ENCODE data around the gene RPTOR. TPM values are rescaled to one million over a fixed set of nuclear protein-coding genes. Genes with fewer than 3 reads are reported as not detected.

The RPTOR gene
- total RNA-seq, 2 experiments from 2014 or later = 45.3 to 49.1 TPM

DNA sequence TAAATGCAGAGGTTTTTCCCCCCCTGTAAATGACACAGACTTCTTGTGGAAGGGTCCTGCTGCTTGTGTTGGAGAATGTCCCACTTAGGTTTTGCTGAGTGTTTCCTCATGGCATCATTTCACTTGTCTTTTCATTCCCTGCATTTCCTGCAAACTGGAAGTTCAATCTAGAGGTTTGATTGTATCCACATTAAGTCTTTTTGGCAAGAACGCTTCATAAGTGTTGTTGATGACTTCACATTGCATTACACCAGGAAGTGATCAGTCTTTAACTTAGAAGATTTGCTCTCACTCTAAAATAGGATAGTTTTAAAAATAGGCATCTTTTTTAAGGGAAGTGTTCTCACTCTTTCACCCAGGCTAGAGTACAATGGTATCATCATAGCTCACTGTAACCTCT is 67.2 kb downstream of the RPTOR start:
- DNase-seq (no peak), ATAC-seq (no peak)
- TF ChIP-seq, protein P1, sequence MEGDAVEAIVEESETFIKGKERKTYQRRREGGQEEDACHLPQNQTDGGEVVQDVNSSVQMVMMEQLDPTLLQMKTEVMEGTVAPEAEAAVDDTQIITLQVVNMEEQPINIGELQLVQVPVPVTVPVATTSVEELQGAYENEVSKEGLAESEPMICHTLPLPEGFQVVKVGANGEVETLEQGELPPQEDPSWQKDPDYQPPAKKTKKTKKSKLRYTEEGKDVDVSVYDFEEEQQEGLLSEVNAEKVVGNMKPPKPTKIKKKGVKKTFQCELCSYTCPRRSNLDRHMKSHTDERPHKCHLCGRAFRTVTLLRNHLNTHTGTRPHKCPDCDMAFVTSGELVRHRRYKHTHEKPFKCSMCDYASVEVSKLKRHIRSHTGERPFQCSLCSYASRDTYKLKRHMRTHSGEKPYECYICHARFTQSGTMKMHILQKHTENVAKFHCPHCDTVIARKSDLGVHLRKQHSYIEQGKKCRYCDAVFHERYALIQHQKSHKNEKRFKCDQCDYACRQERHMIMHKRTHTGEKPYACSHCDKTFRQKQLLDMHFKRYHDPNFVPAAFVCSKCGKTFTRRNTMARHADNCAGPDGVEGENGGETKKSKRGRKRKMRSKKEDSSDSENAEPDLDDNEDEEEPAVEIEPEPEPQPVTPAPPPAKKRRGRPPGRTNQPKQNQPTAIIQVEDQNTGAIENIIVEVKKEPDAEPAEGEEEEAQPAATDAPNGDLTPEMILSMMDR (IDR thresholded peaks at IDR 0.05) = no peak
- Mint-ChIP-seq H3K4me3 (no peak overlapping the region), H3K9me3 (no peaks in the 10 kb centered on the region), H3K27me3 (no peaks in the 10 kb centered on the region), H3K27ac (no peak overlapping the region), H3K4me1 (ENCODE audit: low read depth) (peaks cover 67% of the 10 kb centered on the region), H3K36me3 (ENCODE audit: low read depth) (peaks cover 4% of the 10 kb centered on the region)
- CTCF ChIA-PET = interaction anchor here (1.3 kb wide), 1 partner anchor 36 kb away, joined by 5 read pairs; no protein-coding TSS in a partner anchor
- intact Hi-C loops (cut with micrococcal nuclease) = no loop called here
- POLR2A ChIA-PET = no interaction called here

DNA sequence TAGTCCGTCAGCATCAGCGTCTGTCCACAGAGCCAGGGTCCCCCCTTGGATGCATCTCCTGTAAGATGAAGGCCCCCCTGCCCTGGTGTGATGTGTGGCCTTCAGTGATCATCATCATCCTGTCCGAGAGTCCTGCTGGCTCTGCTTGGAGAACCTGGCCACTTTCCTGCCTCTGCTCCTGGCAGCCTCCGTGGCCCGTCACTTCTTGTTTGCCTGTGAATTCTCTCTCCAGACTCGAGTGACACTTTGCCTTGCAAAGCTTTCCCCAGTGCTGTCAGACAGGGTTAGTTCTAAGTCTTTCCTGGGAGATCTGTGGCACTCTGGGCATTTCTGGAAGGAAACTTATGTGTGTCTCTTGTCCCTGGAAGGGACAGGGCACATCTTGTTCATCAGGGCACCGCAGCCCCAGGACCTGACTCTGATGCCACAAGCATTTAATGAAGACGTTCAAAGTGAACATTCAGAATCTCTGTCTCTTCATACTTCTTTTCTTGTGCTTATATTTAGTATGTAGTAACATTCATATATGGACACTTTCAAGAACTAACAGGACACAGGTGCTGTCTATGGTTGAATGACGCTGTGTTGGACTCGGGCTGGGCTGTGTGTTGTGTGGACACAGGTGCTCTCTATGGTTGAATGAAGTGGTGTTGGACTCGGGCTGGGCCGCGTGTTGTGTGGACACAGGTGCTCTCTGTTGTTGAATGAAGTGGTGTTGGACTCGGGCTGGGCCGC is 68.5 kb downstream of the RPTOR start:
- Mint-ChIP-seq H3K27ac (peak overlapping the region; percentile 39), H3K4me3 (no peak overlapping the region), H3K27me3 (no peaks in the 10 kb centered on the region), H3K9me3 (no peaks in the 10 kb centered on the region), H3K36me3 (ENCODE audit: low read depth) (peaks cover 4% of the 10 kb centered on the region), H3K4me1 (ENCODE audit: low read depth) (peaks cover 63% of the 10 kb centered on the region)
- intact Hi-C loops (cut with micrococcal nuclease) = no loop called here
- TF ChIP-seq, protein P1 (IDR thresholded peaks at IDR 0.05) = no peak
- ChIA-PET POLR2A (no interaction called here), CTCF (interaction anchor here (1.3 kb wide), 1 partner anchor 38 kb away, joined by 5 read pairs; no protein-coding TSS in a partner anchor)
- no peak for DNase-seq
- no peak for ATAC-seq

DNA sequence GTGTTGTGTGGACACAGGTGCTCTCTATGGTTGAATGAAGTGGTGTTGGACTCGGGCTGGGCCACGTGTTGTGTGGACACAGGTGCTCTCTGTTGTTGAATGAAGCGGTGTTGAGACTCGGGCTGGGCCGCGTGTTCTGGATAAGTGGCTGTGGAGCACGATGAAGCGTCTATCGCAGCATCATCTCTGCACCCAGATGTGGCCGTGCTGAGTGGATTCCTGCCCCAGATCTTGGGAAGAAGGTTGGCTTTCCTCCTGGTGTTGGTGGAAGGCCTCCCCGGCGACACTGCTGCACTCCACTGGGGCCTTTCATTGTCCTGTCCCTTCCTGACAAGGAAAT is 69.1 kb downstream of the RPTOR start:
- no peak overlapping the region for H3K27ac Mint-ChIP-seq
- TF ChIP-seq, protein P1 (IDR thresholded peaks at IDR 0.05) = no peak
- intact Hi-C loops (cut with micrococcal nuclease) = no loop called here
- ChIA-PET POLR2A (no interaction called here), CTCF (no interaction called here)
- no peaks in the 10 kb centered on the region for H3K27me3 Mint-ChIP-seq
- ATAC-seq (no peak), DNase-seq (no peak)
- H3K4me3 Mint-ChIP-seq = no peak overlapping the region
- no peaks in the 10 kb centered on the region for H3K9me3 Mint-ChIP-seq
- peaks cover 67% of the 10 kb centered on the region for H3K4me1 Mint-ChIP-seq (ENCODE audit: low read depth)
- H3K36me3 Mint-ChIP-seq (ENCODE audit: low read depth) = peaks cover 4% of the 10 kb centered on the region

DNA sequence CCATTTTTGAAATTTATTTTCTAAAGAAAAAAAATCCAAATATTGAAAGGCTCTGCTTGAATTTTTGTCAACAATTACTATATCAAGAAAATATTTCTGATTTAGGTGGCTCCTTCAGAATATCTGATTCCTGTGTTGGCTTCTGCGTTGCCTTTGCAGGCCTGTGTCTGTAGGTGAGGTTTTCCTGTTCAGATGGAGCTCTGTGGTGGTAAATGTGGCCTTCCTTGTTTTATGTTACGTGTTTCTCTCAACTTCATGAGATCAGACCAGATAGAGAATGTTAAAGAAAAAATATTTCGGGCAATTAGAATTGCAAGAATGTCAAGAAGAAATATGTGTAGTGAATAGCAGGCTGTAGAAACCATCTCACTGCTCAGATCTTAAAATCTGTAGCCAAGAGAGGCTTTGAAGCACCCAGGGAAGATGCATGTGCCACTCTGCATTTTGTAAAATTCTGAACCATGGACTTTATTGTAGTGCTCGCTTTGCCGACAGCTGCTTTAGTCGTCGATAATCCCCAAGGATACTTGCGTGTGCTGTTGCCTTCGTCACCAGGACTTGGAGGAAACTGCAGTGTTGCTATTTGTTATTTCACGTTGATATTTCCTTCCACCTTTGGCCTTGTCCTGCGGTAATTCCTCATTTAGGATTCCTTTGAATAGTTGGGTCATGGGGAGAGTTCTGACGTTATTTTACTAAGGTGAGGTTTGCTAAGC is 69.9 kb downstream of the RPTOR start:
- intact Hi-C loops (cut with micrococcal nuclease) = no loop called here
- CTCF ChIA-PET = interaction anchor here (1.0 kb wide), 1 partner anchor 9 kb away, joined by 3 read pairs; no protein-coding TSS in a partner anchor
- H3K36me3 Mint-ChIP-seq (ENCODE audit: low read depth) = peaks cover 4% of the 10 kb centered on the region

More for the DNA sequence above, 69.9 kb downstream of the RPTOR start:
- Mint-ChIP-seq H3K27ac (peak overlapping the region; percentile 58), H3K4me3 (no peak overlapping the region), H3K4me1 (ENCODE audit: low read depth) (peaks cover 67% of the 10 kb centered on the region), H3K27me3 (no peaks in the 10 kb centered on the region), H3K9me3 (no peaks in the 10 kb centered on the region)
- DNase-seq = no peak
- POLR2A ChIA-PET = interaction anchor here (1.1 to 1.2 kb wide), 2 partner anchors 9 to 33 kb away, joined by 3 to 4 read pairs; no protein-coding TSS in a partner anchor
- TF ChIP-seq, protein P1 (IDR thresholded peaks at IDR 0.05) = no peak
- ATAC-seq = no peak

All from activated CD8-positive, alpha-beta T cell treated with anti-CD3 and anti-CD28 coated beads for 36 hours (primary cell).